Liver (tissue), 9 donors: ENCODE measurements around the gene RELN. TPM values are rescaled to one million over a fixed set of nuclear protein-coding genes. Genes with fewer than 3 reads are reported as not detected.

Experiments used
- DNase-seq: peaks from one replicate; pipeline ENCODE4 v3.0.0-alpha.2; 2017; ENCODE audit warnings: low spot score
- H3K27ac ChIP-seq, 2 donors: one replicate each; pipeline ENCODE4 v1.7.0; 2013; ENCODE audit warnings: inconsistent platforms in 2 of 2, low read length in 2 of 2, control low read depth in 1 of 2, low read depth in 1 of 2, mild to moderate bottlenecking in 1 of 2
- H3K27me3 ChIP-seq, 4 donors: one replicate each; pipeline versions ENCODE4 v1.6.1 to v1.7.0; 2013; ENCODE audit warnings: low read length in 3 of 4, inconsistent platforms in 1 of 4, mild to moderate bottlenecking in 1 of 4, moderate library complexity in 1 of 4; ENCODE audit not compliant: control insufficient read depth in 4 of 4, insufficient read depth in 4 of 4
- H3K36me3 ChIP-seq, 4 donors: one replicate each; pipeline versions ENCODE4 v1.6.1 to v1.7.0; 2013; ENCODE audit warnings: low read length in 3 of 4, mild to moderate bottlenecking in 3 of 4, low read depth in 1 of 4, moderate library complexity in 1 of 4; ENCODE audit not compliant: control insufficient read depth in 4 of 4, insufficient read depth in 3 of 4
- H3K4me1 ChIP-seq, 4 donors: one replicate each; pipeline versions ENCODE4 v1.6.1 to v1.7.0; 2013; ENCODE audit warnings: low read length in 3 of 4, mild to moderate bottlenecking in 3 of 4, moderate library complexity in 1 of 4; ENCODE audit not compliant: control insufficient read depth in 4 of 4, insufficient read depth in 4 of 4
- H3K4me3 ChIP-seq, 3 donors: one replicate each; pipeline versions ENCODE4 v1.6.1 to v1.7.0; 2013; ENCODE audit warnings: low read length in 3 of 3, control low read depth in 1 of 3, low read depth in 1 of 3, mild to moderate bottlenecking in 1 of 3
- H3K9ac ChIP-seq, 2 donors: one replicate each; pipeline ENCODE4 v1.7.0; 2013; ENCODE audit warnings: low read length in 2 of 2, mild to moderate bottlenecking in 2 of 2, moderate library complexity in 2 of 2, control low read depth in 1 of 2, low read depth in 1 of 2
- H3K9me3 ChIP-seq, 4 donors: one replicate each; pipeline versions ENCODE4 v1.6.1 to v1.7.0; 2013; ENCODE audit warnings: low read length in 3 of 4; ENCODE audit not compliant: control insufficient read depth in 4 of 4
- EGR1 ChIP-seq, 2 donors: IDR thresholded peaks; 2 replicates each; pipeline ENCODE4 v1.6.1; 2016 to 2018; ENCODE audit warnings: antibody characterized with exemption in 2 of 2, low read depth in 2 of 2
- FOXA1 ChIP-seq: IDR thresholded peaks from 2 replicates; pipeline ENCODE4 v1.6.1; 2016; ENCODE audit warnings: antibody characterized with exemption
- FOXA2 ChIP-seq: IDR thresholded peaks from 2 replicates; pipeline ENCODE4 v1.6.1; 2016; ENCODE audit warnings: antibody characterized with exemption
- GABPA ChIP-seq, 2 donors: IDR thresholded peaks in 1 of 2; conservative IDR thresholded peaks in 1 of 2; 2 replicates each; pipeline ENCODE4 v1.6.1; 2016; ENCODE audit warnings: antibody characterized with exemption in 2 of 2, mild to moderate bottlenecking in 1 of 2, moderate library complexity in 1 of 2
- HNF4A ChIP-seq, 2 donors: conservative IDR thresholded peaks; 2 replicates each; pipeline ENCODE4 v1.6.1; 2016; ENCODE audit warnings: antibody characterized with exemption in 2 of 2, mild to moderate bottlenecking in 2 of 2
- HNF4G ChIP-seq: IDR thresholded peaks from 2 replicates; pipeline ENCODE4 v1.6.1; 2016; ENCODE audit warnings: antibody characterized with exemption
- JUND ChIP-seq, 2 donors: IDR thresholded peaks; 2 replicates each; pipeline ENCODE4 v1.6.1; 2016; ENCODE audit warnings: antibody characterized with exemption in 2 of 2
- NR2F2 ChIP-seq: IDR thresholded peaks from 2 replicates; pipeline ENCODE4 v1.6.1; 2016; ENCODE audit warnings: antibody characterized with exemption
- RAD21 ChIP-seq, 2 donors: IDR thresholded peaks; 2 replicates each; pipeline ENCODE4 v1.6.1; 2016; ENCODE audit warnings: antibody characterized with exemption in 2 of 2, mild to moderate bottlenecking in 2 of 2
- RXRA ChIP-seq, 2 donors: IDR thresholded peaks; 2 replicates each; pipeline ENCODE4 v1.6.1; 2017 to 2018; ENCODE audit warnings: antibody characterized with exemption in 2 of 2, mild to moderate bottlenecking in 1 of 2
- SP1 ChIP-seq: IDR thresholded peaks from 2 replicates; pipeline ENCODE4 v1.6.1; 2018; ENCODE audit warnings: antibody characterized with exemption, mild to moderate bottlenecking
- TAF1 ChIP-seq: conservative IDR thresholded peaks from 2 replicates; pipeline ENCODE4 v1.6.1; 2016; ENCODE audit warnings: antibody characterized with exemption, mild to moderate bottlenecking
- YY1 ChIP-seq: IDR thresholded peaks from 2 replicates; pipeline ENCODE4 v1.6.1; 2016; ENCODE audit warnings: antibody characterized with exemption, mild to moderate bottlenecking
- WGBS: extraction: QIAGEN DNeasy Blood & Tissue Kit; methylation state at CpG from one replicate; pipeline ENCODE4 v1.1.7; 2013; 5-methylcytosine and 5-hydroxymethylcytosine counted together
- polyA plus RNA-seq, 2 donors: library from polyadenylated mRNA; stranded (reverse) in 1 of 2; unstranded in 1 of 2; fragments of 200-250 nt in 1 of 2; fragments of >200 nt in 1 of 2; fragmentation: Nextera tagmentation in 1 of 2; extraction: Ambion mirVana in 1 of 2; gene quantifications; one replicate each; pipeline versions ENCODE4 v1.2.1 to v1.2.3, GENCODE V29; 2013 to 2015
- total RNA-seq, 2 donors: library from RNA; depleted of rRNA; stranded (reverse); fragments of >200 nt; gene quantifications; one replicate each; pipeline ENCODE4 v1.2.3, GENCODE V29; 2014
- TF ChIP-seq, protein P1 (sequence below): IDR thresholded peaks from 2 replicates; pipeline ENCODE4 v1.6.1; 2016; ENCODE audit warnings: antibody characterized with exemption, mild to moderate bottlenecking
- TF ChIP-seq, protein P2 (sequence below): fragments of 150-350 bp; IDR thresholded peaks from 2 replicates; pipeline ENCODE4 v1.5.1; 2017; ENCODE audit warnings: improper control_type of control experiment, low read depth, low read length; ENCODE audit not compliant: missing input control
- TF ChIP-seq, protein P3 (sequence below): IDR thresholded peaks from 2 replicates; pipeline ENCODE4 v1.6.1; 2016; ENCODE audit warnings: antibody characterized with exemption
- TF ChIP-seq, protein P4 (sequence below): IDR thresholded peaks from 2 replicates; pipeline ENCODE4 v1.6.1; 2016; ENCODE audit warnings: antibody characterized with exemption
- TF ChIP-seq, protein P5 (sequence below): IDR thresholded peaks from 2 replicates; pipeline ENCODE4 v1.6.1; 2016; ENCODE audit warnings: antibody characterized with exemption
- donor health status: healthy.
- donor health status: healthy.
- donor health status: healthy.
- donor health status: healthy.
- donor health status: healthy.

The RELN gene
- total and polyA plus RNA-seq, 4 donors, result 10.0 to 69.8 (median 28.4) TPM

DNA sequence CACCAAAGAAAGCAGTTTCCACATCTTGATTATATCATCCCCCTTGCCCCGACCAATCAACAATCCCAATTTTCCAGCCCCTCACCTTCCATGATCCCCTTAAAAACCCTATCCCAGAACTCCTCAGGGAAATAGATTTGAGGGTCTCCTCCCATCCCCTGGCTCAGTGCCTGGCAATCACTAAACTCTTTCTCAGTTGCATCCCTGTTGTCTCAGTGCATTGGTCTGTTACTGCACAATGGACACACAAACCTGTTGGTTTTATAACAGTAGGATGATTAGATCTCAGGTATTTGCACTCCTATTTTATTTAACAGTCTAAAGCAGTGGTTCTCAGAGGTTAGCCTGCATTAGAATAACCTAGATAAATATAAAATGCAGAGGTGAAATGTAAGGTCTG, 45.2 kb upstream of the RELN start (continued):
- TF ChIP-seq, protein P1, sequence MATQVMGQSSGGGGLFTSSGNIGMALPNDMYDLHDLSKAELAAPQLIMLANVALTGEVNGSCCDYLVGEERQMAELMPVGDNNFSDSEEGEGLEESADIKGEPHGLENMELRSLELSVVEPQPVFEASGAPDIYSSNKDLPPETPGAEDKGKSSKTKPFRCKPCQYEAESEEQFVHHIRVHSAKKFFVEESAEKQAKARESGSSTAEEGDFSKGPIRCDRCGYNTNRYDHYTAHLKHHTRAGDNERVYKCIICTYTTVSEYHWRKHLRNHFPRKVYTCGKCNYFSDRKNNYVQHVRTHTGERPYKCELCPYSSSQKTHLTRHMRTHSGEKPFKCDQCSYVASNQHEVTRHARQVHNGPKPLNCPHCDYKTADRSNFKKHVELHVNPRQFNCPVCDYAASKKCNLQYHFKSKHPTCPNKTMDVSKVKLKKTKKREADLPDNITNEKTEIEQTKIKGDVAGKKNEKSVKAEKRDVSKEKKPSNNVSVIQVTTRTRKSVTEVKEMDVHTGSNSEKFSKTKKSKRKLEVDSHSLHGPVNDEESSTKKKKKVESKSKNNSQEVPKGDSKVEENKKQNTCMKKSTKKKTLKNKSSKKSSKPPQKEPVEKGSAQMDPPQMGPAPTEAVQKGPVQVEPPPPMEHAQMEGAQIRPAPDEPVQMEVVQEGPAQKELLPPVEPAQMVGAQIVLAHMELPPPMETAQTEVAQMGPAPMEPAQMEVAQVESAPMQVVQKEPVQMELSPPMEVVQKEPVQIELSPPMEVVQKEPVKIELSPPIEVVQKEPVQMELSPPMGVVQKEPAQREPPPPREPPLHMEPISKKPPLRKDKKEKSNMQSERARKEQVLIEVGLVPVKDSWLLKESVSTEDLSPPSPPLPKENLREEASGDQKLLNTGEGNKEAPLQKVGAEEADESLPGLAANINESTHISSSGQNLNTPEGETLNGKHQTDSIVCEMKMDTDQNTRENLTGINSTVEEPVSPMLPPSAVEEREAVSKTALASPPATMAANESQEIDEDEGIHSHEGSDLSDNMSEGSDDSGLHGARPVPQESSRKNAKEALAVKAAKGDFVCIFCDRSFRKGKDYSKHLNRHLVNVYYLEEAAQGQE, result no peak
- no peak for TF ChIP-seq EGR1 (IDR thresholded peaks at IDR 0.05; ENCODE audit: low read depth in 2 of 2)
- no peak for TF ChIP-seq HNF4G
- no peak for TF ChIP-seq FOXA1
- no peak for TF ChIP-seq YY1
- TF ChIP-seq GABPA (IDR thresholded peaks at IDR 0.05 in 1 of 2, conservative IDR thresholded peaks at IDR 0.05 in 1 of 2), result no peak
- TF ChIP-seq HNF4A (conservative IDR thresholded peaks at IDR 0.05), result no peak
- TF ChIP-seq RAD21 (IDR thresholded peaks at IDR 0.05), result no peak
- TF ChIP-seq SP1, result no peak
- TF ChIP-seq JUND (IDR thresholded peaks at IDR 0.05), result no peak

DNA sequence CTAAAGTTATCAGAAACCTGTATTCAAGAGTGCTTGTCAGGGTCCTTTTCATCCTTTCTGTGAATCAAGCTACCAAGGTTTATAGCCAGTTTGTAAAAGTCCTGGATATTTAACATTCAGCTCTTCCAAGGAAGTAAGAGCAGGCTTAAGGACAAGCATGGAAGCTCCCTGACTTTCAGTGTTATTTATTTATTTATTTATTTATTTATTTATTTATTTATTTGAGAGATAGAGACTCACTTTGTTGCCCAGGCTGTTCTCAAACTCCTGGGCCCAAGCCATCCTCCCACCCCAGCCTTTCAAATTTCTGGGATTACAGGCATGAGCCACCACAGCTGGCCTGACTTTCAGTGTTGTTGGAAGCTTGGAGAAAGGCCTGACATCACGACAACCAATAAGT, 44.4 kb upstream of the RELN start:
- Histone ChIP-seq H3K36me3 (no peaks in the 10 kb centered on the region), H3K4me3 (no peak overlapping the region), H3K9ac (no peak overlapping the region), H3K27ac (no peak overlapping the region), H3K27me3 (no peaks in the 10 kb centered on the region), H3K4me1 (no peaks in the 10 kb centered on the region), H3K9me3 (peaks cover 0 to 9% (median 2%) of the 10 kb centered on the region in 4 donors)
- no peak for DNase-seq
- 91% methylated on average over 1 of the region's 1 CpG for WGBS
- TF ChIP-seq FOXA2 (no peak), JUND (IDR thresholded peaks at IDR 0.05) (no peak), HNF4A (conservative IDR thresholded peaks at IDR 0.05) (no peak), SP1 (no peak), GABPA (IDR thresholded peaks at IDR 0.05 in 1 of 2, conservative IDR thresholded peaks at IDR 0.05 in 1 of 2) (no peak), NR2F2 (no peak), RAD21 (IDR thresholded peaks at IDR 0.05) (no peak), RXRA (IDR thresholded peaks at IDR 0.05) (no peak), FOXA1 (no peak), EGR1 (IDR thresholded peaks at IDR 0.05; ENCODE audit: low read depth in 2 of 2) (no peak), YY1 (no peak), HNF4G (no peak), TAF1 (no peak)
- TF ChIP-seq, protein P2, sequence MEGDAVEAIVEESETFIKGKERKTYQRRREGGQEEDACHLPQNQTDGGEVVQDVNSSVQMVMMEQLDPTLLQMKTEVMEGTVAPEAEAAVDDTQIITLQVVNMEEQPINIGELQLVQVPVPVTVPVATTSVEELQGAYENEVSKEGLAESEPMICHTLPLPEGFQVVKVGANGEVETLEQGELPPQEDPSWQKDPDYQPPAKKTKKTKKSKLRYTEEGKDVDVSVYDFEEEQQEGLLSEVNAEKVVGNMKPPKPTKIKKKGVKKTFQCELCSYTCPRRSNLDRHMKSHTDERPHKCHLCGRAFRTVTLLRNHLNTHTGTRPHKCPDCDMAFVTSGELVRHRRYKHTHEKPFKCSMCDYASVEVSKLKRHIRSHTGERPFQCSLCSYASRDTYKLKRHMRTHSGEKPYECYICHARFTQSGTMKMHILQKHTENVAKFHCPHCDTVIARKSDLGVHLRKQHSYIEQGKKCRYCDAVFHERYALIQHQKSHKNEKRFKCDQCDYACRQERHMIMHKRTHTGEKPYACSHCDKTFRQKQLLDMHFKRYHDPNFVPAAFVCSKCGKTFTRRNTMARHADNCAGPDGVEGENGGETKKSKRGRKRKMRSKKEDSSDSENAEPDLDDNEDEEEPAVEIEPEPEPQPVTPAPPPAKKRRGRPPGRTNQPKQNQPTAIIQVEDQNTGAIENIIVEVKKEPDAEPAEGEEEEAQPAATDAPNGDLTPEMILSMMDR, result no peak
- TF ChIP-seq, protein P3, sequence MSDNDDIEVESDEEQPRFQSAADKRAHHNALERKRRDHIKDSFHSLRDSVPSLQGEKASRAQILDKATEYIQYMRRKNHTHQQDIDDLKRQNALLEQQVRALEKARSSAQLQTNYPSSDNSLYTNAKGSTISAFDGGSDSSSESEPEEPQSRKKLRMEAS, result no peak
- TF ChIP-seq, protein P4, sequence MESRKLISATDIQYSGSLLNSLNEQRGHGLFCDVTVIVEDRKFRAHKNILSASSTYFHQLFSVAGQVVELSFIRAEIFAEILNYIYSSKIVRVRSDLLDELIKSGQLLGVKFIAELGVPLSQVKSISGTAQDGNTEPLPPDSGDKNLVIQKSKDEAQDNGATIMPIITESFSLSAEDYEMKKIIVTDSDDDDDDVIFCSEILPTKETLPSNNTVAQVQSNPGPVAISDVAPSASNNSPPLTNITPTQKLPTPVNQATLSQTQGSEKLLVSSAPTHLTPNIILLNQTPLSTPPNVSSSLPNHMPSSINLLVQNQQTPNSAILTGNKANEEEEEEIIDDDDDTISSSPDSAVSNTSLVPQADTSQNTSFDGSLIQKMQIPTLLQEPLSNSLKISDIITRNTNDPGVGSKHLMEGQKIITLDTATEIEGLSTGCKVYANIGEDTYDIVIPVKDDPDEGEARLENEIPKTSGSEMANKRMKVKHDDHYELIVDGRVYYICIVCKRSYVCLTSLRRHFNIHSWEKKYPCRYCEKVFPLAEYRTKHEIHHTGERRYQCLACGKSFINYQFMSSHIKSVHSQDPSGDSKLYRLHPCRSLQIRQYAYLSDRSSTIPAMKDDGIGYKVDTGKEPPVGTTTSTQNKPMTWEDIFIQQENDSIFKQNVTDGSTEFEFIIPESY, result no peak
- TF ChIP-seq, protein P1, result no peak
- TF ChIP-seq, protein P5, sequence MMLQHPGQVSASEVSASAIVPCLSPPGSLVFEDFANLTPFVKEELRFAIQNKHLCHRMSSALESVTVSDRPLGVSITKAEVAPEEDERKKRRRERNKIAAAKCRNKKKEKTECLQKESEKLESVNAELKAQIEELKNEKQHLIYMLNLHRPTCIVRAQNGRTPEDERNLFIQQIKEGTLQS, result no peak
